GM18505 (cell line): ENCODE measurements around the gene GABRB2.
"Not testable (repeated sequence)": the region's sequence is repeated elsewhere in the genome, so short reads cannot be mapped to it uniquely, and the experiment has no call there.

Source experiments
- ATAC-seq: cut with Tn5 transposase; IDR thresholded peaks from one replicate; pipeline ENCODE4 v1.9.1; 2021; ENCODE audit not compliant: unreplicated experiment
- POLR2A ChIP-seq: IDR thresholded peaks from 4 replicates; pipeline ENCODE4 v1.6.1; 2011; ENCODE audit warnings: borderline replicate concordance; ENCODE audit not compliant: insufficient read depth, insufficient read length; ENCODE audit errors: extremely low read depth

The GABRB2 gene

GRCh38 chr5:161246749-161247148 lies 299.8 kb downstream of the GABRB2 start:
- no peak for TF ChIP-seq POLR2A
- ATAC-seq: no peak

- not testable (repeated sequence) for ATAC-seq
These were observed 300.7 kb downstream of the GABRB2 start for GRCh38 chr5:161245846-161246245.
